SK-N-SH treated with all-trans-retinoic acid at 6 μM for 48 hours (cell line): ENCODE measurements around the gene GLMN.

ENCODE experiments used
- ARNTL ChIP-seq: fragments of 450-650 bp; formaldehyde crosslinking; IDR thresholded peaks from 2 replicates; pipeline ENCODE4 v1.5.0; 2020; ENCODE audit warnings: low read depth, mild to moderate bottlenecking, moderate library complexity, borderline replicate concordance
- ESRRG ChIP-seq: fragments of 250-450 bp; sonication (Bioruptor Pico); IDR thresholded peaks from 2 replicates; pipeline ENCODE4 v1.6.1; 2021; ENCODE audit warnings: mild to moderate bottlenecking
- GLIS3 ChIP-seq: fragments of 250-450 bp; sonication (Bioruptor Pico); IDR thresholded peaks from 2 replicates; pipeline ENCODE4 v1.5.0; 2020; ENCODE audit warnings: mild to moderate bottlenecking, moderate library complexity
- OSR1 ChIP-seq: fragments of 250-450 bp; sonication (Bioruptor Pico); IDR thresholded peaks from 2 replicates; pipeline ENCODE4 v1.8.0; 2022; ENCODE audit warnings: moderate library complexity, mild to moderate bottlenecking, inconsistent platforms
- PPARA ChIP-seq: fragments of 250-450 bp; sonication (Bioruptor Pico); IDR thresholded peaks from 2 replicates; pipeline ENCODE4 v1.5.0; 2020; ENCODE audit warnings: mild to moderate bottlenecking, borderline replicate concordance
- RARB ChIP-seq: fragments of 250-450 bp; sonication (Bioruptor Pico); IDR thresholded peaks from 2 replicates; pipeline ENCODE4 v1.8.0; 2021; ENCODE audit warnings: mild to moderate bottlenecking, moderate library complexity
- TCF4 ChIP-seq: fragments of 250-450 bp; sonication (Bioruptor Pico); IDR thresholded peaks from 2 replicates; pipeline ENCODE4 v1.8.0; 2021; ENCODE audit warnings: mild to moderate bottlenecking, moderate library complexity, borderline replicate concordance
- ZFP3 ChIP-seq: fragments of 250-450 bp; sonication (Bioruptor Pico); IDR thresholded peaks from 2 replicates; pipeline ENCODE4 v1.5.0; 2020; ENCODE audit warnings: mild to moderate bottlenecking, moderate library complexity

GRCh38 chr1:92342401-92342800 is 43.6 kb upstream of the GLMN start:
- TF ChIP-seq TCF4 (CRISPR knock-in tag), result no peak
- no peak for TF ChIP-seq OSR1 (CRISPR knock-in tag)
- no peak for TF ChIP-seq PPARA (CRISPR knock-in tag)
- TF ChIP-seq GLIS3 (CRISPR knock-in tag), result no peak
- no peak for TF ChIP-seq ARNTL (CRISPR knock-in tag)
- TF ChIP-seq RARB (CRISPR knock-in tag), result no peak
- no peak for TF ChIP-seq ZFP3 (CRISPR knock-in tag)
- no peak for TF ChIP-seq ESRRG (CRISPR knock-in tag)
